SW 1271 (cell line): Measurements from ENCODE around the gene IQGAP3.
"Not testable (repeated sequence)": the region's sequence is repeated elsewhere in the genome, so short reads cannot be mapped to it uniquely, and the experiment has no call there.

ENCODE experiments used
- DNase-seq, 2 experiments: peaks; one replicate each; lab custom pipeline; 2025; lab: John Stamatoyannopoulos, UW

The IQGAP3 gene

DNA sequence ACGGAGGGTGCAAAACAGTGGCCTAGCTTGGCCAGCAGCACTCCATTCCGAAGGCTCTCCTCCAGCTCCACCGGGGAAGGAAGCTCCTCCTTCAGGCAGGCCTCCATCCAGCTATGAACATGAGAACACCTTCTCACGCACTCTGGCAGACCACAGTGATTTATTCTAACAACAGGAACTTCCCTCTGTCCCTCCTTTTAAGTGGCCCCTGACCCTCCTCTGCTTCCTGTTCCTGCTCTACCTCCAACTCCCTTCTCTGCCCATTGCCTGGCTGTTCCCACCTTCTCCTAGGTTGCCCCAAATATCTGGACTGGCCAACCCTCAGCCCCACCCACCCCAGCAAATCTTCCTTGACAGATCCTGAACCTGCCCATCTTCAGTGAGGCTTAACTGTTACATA is 5.9 kb downstream of the IQGAP3 start:
- DNase-seq = no peak

DNA sequence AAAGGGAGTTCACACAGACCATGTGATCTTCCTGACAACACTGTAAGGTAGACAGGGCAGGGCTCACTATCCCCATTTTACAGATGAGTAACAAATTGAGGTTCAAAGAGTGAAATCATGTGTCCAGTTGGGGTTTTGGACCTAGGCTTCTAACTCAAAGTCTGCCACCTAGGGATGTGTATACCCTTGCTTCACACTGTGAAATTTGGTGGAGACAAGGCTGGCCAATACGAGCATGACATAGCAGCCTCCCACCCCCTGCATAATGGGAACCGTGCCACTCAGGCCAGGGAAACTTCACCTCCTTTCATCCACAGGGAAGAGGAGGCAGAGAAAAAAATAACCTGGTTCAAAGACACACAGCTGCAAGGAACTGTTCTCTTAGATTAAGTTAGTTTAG is 6.8 kb downstream of the IQGAP3 start:
- no peak for DNase-seq

DNA sequence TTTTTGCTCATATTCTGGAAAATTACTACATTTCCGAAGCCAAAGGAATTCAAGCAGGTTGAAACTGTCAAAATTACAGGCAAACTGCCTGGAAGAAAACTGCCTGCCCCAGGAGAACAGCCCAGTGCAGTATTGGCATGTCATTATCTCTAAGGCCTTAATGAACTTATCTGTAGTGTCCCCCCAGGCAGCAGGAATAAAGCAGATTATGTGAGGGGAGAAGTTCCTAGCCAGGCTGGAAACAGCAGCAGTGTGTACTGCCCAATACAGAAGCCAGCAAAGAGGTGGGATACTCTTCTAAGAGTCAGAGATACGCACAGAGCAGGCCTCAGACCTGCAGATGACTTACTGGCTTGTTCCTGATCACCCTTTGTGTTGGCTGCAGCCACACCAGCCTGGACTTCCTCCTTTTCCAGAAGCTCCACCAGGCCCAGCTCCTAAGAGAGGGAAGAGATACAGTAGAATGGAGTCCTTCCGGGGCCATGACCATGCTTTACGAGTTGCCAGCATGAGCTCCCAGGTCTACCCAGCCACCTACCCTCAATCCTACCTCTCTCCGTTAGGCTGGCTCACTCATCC is 11.7 kb downstream of the IQGAP3 start:
- DNase-seq = no peak

DNA sequence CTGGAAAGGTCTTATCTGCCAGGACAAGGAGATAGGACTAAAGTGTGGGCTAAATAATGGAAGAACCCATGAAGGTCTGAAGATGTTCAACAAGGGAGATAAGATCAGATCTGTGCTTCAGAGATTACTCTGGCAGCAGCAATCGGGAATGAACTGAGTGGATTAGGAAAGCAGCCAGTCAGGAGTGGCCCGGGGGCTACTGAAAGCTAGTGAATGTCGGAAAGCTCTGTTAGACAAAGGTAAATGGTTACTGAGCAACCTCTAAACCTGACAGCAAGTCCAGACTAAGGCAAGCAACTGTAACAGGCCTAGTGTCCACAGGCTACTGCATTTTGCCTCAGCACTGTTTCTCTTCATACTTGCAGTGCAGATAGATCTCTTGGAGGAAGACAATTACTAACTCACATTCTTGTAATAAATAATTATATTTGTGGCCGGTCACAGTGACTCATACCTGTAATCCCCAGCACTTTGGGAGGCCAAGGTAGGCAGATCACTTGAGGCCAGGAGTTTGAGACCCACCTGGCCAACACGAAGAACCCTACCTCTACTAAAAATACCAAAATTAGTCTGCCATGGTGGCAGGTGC is 12.5 kb downstream of the IQGAP3 start:
- DNase-seq = no peak

DNA sequence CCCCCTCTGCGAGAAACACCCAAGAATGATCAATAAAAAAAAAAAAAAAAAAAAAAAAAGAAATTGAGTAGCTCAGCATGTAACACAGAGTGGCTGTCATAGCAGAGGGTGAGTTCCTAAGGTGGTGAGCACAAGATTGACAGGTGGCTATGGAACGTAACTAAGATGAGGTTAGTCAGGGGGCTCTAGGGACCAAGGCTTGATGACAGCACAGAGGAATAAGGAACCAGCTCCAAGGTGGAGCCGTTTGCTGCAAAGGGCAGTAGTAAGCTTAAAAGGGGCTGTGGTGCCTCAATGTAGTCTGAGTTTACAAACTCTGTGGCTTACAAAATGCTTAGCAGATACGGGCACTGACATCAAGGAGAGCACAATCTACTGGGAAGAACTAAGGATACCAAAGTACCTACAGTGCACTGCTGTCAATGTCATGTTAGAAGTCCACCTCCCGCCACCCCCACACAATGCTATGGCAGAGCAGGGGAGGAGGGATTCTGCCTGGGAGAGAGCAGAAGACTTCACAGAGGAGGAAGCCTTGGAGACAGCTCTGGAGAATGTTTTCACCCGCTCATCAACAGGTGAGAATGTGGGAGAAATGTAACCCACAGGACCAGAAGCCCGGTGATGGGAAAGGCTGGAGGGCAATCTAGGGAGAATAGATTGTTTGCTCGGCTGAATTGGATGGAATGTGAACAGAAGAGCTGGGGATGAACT is 13.1 kb downstream of the IQGAP3 start:
- no peak for DNase-seq

DNA sequence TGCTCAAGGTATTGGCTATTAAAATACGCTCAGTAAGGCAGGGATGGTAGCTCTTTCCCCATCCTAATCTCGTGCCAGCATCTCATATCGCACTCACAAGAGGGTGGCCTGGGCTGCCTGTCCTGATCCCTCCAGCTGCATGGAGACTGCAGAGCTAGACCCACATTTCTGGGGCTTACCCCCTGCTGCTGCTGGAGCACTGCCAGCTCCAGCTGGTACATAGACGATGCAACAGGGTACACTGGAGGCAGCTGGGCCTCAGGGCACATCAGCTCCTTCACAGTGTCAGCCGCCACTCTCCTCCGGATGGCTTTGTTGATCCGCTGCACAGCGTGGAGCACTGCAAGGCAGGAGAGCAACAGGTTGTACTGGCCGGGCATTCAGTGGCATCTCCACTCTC is 16.0 kb downstream of the IQGAP3 start:
- DNase-seq = no peak

DNA sequence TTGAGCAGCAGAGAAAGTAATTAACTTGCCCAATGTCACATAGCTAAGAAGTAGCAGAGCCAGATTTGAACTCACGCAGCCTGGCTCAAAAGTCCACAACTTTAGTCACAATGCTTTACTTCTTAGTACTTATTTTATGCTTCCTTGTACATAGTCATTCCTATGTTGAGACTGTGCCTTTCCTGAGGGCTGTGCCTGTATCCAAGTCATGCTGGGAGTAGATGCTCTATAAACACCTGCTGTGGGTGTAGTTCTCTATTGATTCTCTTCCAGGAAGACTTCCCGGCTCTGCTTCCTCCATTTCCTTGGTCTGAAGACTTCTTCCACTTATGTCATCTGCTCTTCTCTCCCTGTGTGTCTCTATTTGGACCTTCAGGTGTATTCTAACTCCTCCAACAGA is 16.6 kb downstream of the IQGAP3 start:
- no peak for DNase-seq

DNA sequence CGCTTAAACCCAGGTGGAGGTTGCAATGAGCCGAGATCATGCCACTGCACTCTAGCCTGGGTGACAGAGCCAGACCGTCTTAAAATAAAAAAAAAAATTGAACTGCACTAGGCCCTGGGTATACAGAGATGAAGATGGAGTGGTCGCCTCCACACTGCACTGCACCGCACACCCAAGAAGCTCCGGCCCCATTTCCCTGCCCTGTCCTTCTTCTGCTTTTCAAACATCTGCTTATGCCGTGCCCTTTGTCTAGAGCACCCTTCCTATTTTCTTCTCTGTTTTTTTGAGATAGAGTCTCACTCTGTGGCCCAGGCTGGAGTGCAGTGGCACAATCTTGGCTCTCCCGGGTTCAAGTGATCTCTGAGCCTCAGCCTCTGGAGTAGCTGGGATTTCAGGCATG is 17.4 kb downstream of the IQGAP3 start:
- no peak for DNase-seq

DNA sequence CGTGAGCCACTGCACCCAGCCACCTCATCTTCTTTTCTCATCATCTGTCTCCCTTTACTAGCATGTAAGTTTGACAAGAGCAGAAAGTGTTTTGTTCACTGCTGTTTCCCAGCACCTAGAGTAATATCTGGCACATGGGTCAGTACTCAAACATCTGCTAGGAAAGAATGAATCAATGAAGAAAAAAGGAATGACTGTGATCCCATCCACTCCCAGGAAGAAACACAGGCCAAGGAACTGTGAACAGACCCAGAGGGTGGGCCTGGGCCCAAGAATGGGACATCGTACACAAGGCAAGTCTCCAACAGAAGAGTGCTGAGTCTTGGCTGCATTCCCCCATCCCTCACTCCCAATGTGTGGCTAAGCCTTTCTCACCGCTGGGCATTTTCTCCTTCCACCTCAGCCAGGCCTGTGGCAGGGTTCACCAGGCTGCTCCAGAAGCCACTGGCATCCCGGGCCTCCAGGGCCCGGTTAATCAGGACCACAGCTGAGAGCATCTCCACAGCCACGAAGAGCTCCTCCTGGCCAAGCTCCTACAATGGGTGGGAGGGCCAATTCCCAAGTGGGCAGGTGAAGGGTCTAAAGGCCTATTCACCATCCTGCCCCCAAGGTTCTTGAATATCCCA is 18.4 kb downstream of the IQGAP3 start:
- DNase-seq = no peak

DNA sequence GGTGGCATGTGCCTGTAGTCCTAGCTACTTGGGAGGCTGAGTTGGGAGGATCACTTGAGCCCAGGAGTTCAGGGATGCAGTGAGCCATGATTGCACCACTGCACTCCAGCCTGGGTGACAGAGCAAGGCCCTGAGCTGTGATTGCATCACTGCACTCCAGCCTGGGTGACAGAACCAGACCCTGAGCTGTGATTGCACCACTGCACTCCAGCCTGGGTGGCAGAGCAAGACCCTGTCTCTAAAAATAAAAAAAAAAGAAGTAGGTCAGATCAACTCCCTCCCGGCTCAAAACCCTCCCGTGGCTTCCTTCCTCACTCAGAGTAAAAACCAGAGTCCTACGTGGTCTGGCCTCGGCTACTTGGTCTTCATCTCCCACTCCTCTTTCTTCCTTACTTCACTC is 19.4 kb downstream of the IQGAP3 start:
- DNase-seq = not testable (repeated sequence)

DNA sequence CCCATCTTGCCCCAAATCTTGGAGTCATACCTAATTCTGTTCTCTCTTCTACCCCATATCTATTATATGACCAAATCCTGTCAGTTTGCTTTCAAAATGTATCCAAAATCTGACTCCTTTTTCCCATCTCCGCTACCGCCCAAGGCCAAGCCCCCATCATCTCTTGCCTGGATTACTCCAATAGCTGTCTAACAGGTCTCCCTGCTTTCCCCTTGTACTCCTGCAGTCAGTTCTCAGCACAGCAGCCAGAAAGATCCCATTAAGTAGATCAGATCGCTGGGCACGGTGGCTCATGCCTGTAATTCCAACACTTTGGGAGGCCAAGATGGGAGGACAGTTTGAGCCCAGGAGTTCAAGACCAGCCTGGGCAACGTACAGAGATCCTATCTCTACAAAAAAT is 19.8 kb downstream of the IQGAP3 start:
- DNase-seq = no peak

DNA sequence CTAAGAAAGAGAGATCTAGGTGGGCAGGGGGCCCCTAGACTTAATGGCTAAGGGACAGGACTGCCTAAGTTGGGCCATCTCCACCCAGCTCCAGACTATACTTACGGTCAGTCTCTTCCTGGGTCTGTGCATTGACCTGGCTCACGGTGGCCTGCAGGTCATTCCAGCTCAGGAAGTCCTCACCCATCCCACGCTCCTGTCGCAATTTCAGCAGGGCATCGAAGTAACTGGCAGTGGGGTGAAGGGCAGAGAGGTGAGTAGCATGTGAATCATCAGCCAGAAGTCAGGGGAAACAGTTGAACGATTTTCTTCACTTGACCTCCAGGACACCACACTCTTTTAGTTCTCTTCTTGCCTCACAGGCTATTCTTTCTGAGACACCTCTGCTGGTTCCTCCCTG is 20.5 kb downstream of the IQGAP3 start:
- DNase-seq = peak in 1 of 2 experiments; percentile 4

DNA sequence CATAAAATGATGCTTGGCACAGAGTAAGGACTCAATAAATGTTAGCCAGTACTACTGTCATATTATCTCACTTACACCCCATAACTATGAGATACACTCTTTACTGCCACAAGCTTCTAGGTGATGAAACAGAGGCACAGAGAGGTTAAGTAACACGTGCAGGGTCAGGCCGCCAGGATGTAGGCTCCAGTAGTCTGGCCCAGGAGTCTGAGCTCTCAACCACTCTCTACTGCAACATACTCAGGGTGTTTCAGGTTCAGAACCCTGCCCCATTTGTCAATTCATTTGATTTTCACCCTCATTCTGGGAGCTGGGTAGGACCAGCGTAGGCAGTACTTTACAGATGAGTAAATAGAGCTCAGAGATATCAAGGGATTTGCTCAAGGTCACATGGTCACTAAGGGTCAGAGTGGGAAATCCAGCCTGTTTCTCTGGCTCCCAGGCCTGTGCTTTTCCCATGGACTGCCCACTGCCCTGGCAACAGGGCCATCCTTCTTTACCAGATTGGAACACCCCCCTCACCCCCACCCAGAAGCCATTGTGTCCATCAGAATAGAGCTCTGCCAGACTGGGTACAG is 21.2 kb downstream of the IQGAP3 start:
- DNase-seq = no peak

DNA sequence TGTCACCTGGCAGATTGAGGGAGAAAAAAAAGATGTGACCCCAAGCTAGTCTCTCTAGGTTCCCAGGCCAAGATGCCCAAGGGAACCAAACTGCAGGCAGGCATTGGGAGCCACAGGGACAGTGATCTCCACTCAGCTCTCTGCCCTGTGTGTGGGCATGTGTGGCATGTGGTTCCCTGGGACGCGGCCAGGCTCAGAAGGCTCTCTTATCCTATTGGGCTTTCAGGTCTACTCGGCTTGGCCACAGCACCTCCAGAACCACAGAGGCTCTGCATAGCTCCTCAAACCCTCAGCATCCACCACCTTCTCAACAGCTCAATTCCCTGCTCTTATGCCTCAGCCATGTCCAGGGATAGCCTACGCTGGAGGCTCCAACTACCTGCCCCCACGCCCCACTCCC is 22.0 kb downstream of the IQGAP3 start:
- no peak for DNase-seq

DNA sequence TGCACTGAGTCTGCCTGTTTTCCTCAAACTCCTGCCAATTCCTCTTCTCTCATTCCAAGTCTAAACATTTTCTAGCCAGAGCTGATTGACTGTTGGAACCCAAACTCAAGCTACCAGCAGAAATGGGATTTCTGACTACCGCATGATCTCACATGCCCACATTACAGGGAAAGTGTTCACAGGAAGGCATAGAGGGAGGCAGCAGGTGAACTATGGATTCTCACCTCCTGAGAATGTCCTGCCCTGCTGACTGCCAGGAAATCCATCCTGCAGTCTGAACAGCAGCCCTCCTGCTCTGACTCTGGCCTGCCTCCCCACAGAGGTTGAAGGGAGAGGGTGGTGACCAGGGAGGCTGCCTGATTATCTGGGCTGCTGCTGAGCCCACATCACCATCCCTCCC is 22.5 kb downstream of the IQGAP3 start:
- DNase-seq = no peak

DNA sequence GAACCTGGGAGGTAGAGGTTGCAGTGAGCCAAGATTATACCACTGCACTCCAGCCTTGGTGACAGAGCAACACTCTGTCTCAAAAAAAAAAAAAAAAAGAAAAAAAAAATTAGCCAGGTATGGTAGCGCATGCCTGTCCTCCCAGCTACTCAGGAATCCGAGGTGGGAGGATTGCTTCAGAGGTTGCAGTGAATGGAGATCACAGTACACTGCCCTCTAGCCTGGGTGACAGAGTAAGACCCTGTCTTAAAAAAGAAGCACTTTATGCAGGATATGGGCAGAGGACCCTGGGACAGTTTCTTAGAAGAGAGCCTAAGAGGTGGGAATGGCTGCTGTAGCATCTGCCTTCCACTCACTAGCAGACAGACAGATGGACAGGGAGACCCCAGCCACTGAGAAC is 23.0 kb downstream of the IQGAP3 start:
- no peak for DNase-seq

DNA sequence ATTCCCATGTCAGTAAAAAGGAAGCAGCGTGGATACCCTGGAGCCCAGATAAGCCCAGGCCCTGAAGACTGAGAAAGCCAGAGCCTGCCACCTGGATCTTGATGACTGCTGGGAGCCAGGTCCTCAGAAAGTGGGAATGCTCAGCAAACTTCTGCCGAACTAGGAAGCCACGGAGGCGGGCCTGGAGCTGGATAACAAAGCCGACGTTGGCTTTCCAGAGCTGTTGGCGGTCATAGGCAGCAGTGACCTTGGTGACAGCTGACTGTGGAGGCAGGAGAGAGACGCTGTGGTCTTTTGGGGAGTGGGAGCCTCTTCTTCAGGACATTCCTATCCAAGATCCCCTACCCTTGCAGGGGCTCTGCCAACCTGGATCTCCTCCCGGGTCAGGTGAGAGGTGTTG is 24.4 kb downstream of the IQGAP3 start:
- DNase-seq = no peak

DNA sequence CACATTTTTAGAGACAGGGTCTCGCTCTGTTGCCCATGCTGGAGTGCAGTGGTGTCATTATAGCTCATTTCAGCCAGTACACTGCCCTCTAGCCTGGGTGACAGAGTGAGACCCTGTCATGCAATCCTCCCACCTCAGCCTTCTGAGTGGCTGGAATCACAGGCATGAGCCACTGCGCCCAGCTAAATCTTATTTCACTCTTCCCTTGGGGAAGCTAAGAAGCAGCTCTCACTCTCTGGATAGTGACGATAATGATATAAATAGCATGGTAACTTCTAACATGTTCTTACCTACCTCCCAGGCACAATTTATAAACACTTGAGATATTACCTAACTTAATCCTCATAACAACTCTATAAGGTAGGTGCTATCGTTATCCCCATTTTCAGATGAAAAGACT is 24.9 kb downstream of the IQGAP3 start:
- DNase-seq = no peak

DNA sequence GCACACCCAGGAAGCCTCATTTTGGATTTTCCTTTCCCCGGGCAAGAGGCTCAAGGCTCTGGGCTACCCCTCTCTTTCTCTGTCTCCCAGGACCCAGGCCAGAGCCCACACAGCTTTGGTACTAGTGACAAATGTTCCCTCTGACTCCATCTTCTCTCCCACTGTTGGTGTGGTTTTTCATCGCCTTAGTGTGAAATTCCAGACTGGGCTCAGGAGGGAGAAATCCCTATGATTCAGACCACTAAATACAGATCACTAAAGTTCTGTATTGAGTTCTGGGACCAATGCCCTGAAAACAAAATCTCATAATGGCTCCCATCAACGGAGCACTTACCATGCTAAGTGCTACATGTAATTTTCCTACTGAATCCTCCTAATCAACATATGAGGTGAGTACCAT is 26.1 kb downstream of the IQGAP3 start:
- no peak for DNase-seq

DNA sequence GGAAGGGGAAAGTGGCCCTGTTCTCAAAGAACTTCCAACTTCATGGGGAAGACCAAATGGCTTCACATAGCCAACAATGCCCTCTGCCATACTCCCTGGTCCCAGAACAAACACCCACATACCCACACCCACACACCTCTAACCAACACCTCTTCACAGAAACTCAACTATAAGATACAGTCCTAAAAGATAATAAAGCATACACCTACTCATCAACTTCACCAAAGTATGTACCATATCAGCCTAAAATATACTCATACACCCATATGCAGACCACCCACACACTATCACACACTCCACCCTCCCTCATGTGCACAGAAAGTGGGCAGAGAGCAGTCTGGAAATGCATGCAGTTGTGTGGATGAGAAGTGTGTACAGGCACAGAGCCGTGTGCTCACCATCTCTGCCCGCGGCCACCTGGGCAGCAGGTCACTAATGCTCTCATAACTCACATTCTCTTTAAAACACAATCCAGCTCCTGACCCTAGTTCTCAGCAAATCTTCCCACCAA is 27.7 kb downstream of the IQGAP3 start:
- no peak for DNase-seq

DNA sequence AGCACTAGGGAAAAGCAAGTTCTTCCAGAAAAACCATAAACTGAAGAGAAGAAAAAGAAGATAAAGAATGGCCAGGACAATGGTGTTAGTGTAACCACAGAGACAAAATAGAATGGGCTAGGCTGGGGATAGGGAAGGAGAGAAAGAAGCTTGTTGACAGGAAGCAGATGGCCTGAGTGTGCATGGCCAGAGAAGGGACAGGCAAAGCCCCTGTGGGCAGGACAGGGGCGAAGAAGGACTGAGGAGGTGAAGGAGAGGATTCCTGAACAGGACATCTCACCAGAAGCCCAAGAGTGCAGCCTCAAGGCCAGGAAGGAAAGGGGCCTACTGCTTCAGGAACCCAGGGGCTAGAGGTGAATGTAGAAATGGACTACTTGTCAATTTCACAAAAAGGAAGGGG is 29.3 kb downstream of the IQGAP3 start:
- DNase-seq = no peak

DNA sequence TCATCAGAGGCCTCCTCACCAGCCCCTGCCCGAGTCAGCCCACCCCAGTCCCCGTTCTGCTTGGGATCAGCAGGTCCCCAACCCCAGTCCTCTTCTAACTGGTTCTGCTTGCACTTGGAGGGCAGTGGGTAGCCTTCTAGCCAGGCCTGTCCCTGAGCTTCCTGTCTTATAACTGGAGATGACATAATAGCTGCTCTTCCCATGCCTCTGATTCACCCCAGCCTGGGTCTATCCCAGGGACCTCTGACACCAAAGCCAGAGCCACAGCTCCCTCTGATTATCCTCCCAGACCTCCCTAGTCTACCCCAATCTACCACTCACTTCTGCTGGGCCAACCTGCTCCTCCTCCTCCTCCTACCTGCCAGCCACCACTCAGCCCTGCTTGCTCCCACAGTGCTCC is 31.4 kb downstream of the IQGAP3 start:
- no peak for DNase-seq

DNA sequence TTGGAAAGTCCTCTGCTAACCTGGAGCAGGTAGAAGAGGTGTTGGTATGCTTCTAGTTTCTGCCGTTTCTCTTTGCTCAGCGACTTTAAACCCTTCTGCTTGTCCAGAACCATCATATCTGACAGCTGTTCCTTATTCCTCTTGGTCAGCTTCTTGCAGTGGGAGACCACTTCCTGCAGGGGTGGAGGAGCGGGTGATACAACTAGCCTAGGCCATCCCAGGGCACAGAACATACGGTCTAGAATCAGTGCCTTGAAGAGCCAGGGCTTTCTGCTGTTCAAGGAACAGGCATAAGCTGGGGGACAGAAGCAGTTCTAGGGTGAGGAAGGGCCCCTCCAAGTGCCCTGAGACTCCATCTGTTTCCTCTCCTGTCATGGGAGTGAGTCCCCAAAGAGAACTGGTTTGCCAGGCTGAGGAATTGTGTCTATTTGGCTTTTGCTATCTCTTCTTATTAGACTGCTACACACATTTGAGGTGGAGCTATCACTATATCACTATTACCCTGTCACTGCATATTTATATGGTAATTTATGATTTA is 32.5 kb downstream of the IQGAP3 start:
- DNase-seq = no peak
